ENCODE results near the gene TBL1X. TPM values are rescaled to one million over a fixed set of nuclear protein-coding genes. Genes with fewer than 3 reads are reported as not detected.

The TBL1X gene
- polyA plus RNA-seq, 3 donors = 12.5 to 19.5 (median 13.8) TPM

GRCh38 chrX:9635803-9636202, 170.9 kb downstream of the TBL1X start:
- Histone ChIP-seq H3K4me2 (replicated peaks; ENCODE audit: extremely low read depth, low read length, poor library complexity, severe bottlenecking) (no peak overlapping the region), H3K36me3 (replicated peaks in 1 of 2; ENCODE audit: control insufficient read depth in 1 of 2, insufficient read depth in 2 of 2, low read length in 2 of 2) (no peaks in the 10 kb centered on the region), H4K20me1 (ENCODE audit: insufficient read depth, low read length) (peaks cover 92% of the 10 kb centered on the region), H3K9ac (ENCODE audit: insufficient read depth, low read length, poor library complexity, severe bottlenecking) (no peak overlapping the region), H3K79me2 (ENCODE audit: insufficient read depth, low read length) (no peaks in the 10 kb centered on the region), H3K9me3 (replicated peaks in 1 of 2; ENCODE audit: control insufficient read depth in 1 of 2, insufficient read depth in 1 of 2, low read length in 2 of 2) (no peaks in the 10 kb centered on the region), H3K27me3 (ENCODE audit: control insufficient read depth in 2 of 2, insufficient read depth in 2 of 2, low read length in 2 of 2) (peaks cover 0 to 9% of the 10 kb centered on the region in 2 donors), H3K4me1 (ENCODE audit: control insufficient read depth in 1 of 2, insufficient read depth in 2 of 2, low read length in 2 of 2) (no peaks in the 10 kb centered on the region), H3K4me3 (replicated peaks in 1 of 3; ENCODE audit: low read depth in 2 of 3, low read length in 3 of 3) (no peak overlapping the region), H2AFZ (ENCODE audit: insufficient read depth, low read depth, low read length, poor library complexity, severe bottlenecking) (no peak overlapping the region), H3K27ac (ENCODE audit: low read depth in 1 of 2, low read length in 2 of 2) (no peak overlapping the region)
- Mint-ChIP-seq H3K27me3 (ENCODE audit: low read depth in 3 of 3) (peaks cover 0 to 15% (median 1%) of the 10 kb centered on the region in 3 donors), H3K27ac (no peak overlapping the region), H3K9me3 (no peaks in the 10 kb centered on the region), H3K36me3 (peaks cover 2 to 9% of the 10 kb centered on the region in 2 donors), H3K4me1 (no peaks in the 10 kb centered on the region), H3K4me3 (no peak overlapping the region)
- DNase-seq = no peak
- intact Hi-C loops (cut with micrococcal nuclease) = no loop called here
- TF ChIP-seq, protein P1, sequence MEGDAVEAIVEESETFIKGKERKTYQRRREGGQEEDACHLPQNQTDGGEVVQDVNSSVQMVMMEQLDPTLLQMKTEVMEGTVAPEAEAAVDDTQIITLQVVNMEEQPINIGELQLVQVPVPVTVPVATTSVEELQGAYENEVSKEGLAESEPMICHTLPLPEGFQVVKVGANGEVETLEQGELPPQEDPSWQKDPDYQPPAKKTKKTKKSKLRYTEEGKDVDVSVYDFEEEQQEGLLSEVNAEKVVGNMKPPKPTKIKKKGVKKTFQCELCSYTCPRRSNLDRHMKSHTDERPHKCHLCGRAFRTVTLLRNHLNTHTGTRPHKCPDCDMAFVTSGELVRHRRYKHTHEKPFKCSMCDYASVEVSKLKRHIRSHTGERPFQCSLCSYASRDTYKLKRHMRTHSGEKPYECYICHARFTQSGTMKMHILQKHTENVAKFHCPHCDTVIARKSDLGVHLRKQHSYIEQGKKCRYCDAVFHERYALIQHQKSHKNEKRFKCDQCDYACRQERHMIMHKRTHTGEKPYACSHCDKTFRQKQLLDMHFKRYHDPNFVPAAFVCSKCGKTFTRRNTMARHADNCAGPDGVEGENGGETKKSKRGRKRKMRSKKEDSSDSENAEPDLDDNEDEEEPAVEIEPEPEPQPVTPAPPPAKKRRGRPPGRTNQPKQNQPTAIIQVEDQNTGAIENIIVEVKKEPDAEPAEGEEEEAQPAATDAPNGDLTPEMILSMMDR (IDR thresholded peaks at IDR 0.05) = no peak
- 100% methylated on average over 1 of the region's 4 CpGs for WGBS (ENCODE audit: insufficient coverage)

DNA sequence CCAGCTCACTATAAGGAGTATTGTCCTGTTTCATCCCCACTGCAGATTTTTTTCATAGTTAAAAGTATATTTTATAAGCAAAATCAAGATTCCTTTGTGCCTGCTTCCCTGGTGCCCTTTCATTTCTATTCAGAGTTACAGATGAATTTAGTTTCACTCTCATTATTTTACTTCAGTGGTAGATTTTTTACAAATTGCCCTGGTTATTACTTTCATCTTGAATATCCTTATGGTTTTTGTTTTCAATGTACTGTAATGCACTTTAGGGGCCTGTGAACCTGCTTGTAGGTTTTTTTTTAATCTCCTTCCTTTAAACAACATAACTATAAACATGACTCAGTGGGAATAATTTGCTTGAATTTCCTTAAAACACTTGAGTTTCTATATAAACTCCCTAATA, 174.0 kb downstream of the TBL1X start:
- no peak for DNase-seq
- H2AFZ ChIP-seq (ENCODE audit: insufficient read depth, low read depth, low read length, poor library complexity, severe bottlenecking) = no peak overlapping the region
- H3K36me3 ChIP-seq (replicated peaks in 1 of 2; ENCODE audit: control insufficient read depth in 1 of 2, insufficient read depth in 2 of 2, low read length in 2 of 2) = peaks cover 0 to 6% of the 10 kb centered on the region in 2 donors
- Mint-ChIP-seq H3K36me3 (peaks cover 6 to 9% of the 10 kb centered on the region in 2 donors), H3K27me3 (ENCODE audit: low read depth in 3 of 3) (peaks cover 0 to 8% (median 1%) of the 10 kb centered on the region in 3 donors), H3K27ac (no peak overlapping the region), H3K9me3 (peaks cover 0 to 3% (median 0%) of the 10 kb centered on the region in 7 donors), H3K4me1 (peaks cover 2% of the 10 kb centered on the region), H3K4me3 (no peak overlapping the region)
- H3K9me3 ChIP-seq (replicated peaks in 1 of 2; ENCODE audit: control insufficient read depth in 1 of 2, insufficient read depth in 1 of 2, low read length in 2 of 2) = no peaks in the 10 kb centered on the region
- peaks cover 0 to 12% of the 10 kb centered on the region in 2 donors for H3K27me3 ChIP-seq (ENCODE audit: control insufficient read depth in 2 of 2, insufficient read depth in 2 of 2, low read length in 2 of 2)
- H3K4me2 ChIP-seq (replicated peaks; ENCODE audit: extremely low read depth, low read length, poor library complexity, severe bottlenecking) = no peak overlapping the region
- no peaks in the 10 kb centered on the region for H3K4me1 ChIP-seq (ENCODE audit: control insufficient read depth in 1 of 2, insufficient read depth in 2 of 2, low read length in 2 of 2)
- no peaks in the 10 kb centered on the region for H3K79me2 ChIP-seq (ENCODE audit: insufficient read depth, low read length)
- H4K20me1 ChIP-seq (ENCODE audit: insufficient read depth, low read length) = peaks cover 95% of the 10 kb centered on the region
- H3K4me3 ChIP-seq (replicated peaks in 1 of 3; ENCODE audit: low read depth in 2 of 3, low read length in 3 of 3) = no peak overlapping the region
- TF ChIP-seq, protein P1 (IDR thresholded peaks at IDR 0.05) = no peak
- no peak overlapping the region for H3K27ac ChIP-seq (ENCODE audit: low read depth in 1 of 2, low read length in 2 of 2)
- H3K9ac ChIP-seq (ENCODE audit: insufficient read depth, low read length, poor library complexity, severe bottlenecking) = no peak overlapping the region
- intact Hi-C loops (cut with micrococcal nuclease) = no loop called here
